Measurements from ENCODE around the gene B4GALNT3. TPM values are rescaled to one million over a fixed set of nuclear protein-coding genes. Genes with fewer than 3 reads are reported as not detected.

Gene B4GALNT3
- total RNA-seq, 4 donors from 2014 or later, result 9.7 to 45.3 (median 18.4) TPM

DNA sequence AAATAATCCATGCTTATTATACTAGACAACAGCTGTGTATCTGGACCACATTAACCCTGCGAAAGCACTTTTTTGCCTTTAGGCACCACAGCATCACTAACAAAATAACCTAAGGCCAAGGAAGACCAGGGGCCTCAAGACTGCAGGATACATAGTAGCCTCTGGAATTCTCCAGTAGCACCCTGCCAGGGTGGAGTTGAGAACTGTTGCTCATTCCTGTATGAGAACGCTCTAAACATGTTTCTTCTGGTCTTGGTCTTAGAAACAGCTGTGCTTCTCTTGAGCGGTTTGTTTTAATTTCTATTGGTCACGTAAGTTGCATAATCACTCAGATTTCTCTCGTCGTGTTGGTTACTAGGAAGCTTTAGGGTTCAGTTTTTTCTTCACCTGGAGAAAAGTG lies 7.9 kb downstream of the B4GALNT3 start:
- Histone ChIP-seq H3K36me3 (no peaks in the 10 kb centered on the region), H3K4me3 (no peak overlapping the region), H3K9me3 (no peaks in the 10 kb centered on the region), H3K4me1 (peaks cover 0 to 3% (median 0%) of the 10 kb centered on the region in 3 donors), H3K27me3 (peaks cover 0 to 9% (median 0%) of the 10 kb centered on the region in 4 donors), H3K27ac (no peak overlapping the region)
- TF ChIP-seq CTCF (IDR thresholded peaks at IDR 0.05), result no peak
- no peak for TF ChIP-seq POLR2A (IDR thresholded peaks at IDR 0.05)
- intact Hi-C loops (cut with DNase I), result no loop called here
- DNase-seq, result no peak
- WGBS, 2 donors, result 28 to 65% methylated on average over 6 of the region's 6 CpGs

DNA sequence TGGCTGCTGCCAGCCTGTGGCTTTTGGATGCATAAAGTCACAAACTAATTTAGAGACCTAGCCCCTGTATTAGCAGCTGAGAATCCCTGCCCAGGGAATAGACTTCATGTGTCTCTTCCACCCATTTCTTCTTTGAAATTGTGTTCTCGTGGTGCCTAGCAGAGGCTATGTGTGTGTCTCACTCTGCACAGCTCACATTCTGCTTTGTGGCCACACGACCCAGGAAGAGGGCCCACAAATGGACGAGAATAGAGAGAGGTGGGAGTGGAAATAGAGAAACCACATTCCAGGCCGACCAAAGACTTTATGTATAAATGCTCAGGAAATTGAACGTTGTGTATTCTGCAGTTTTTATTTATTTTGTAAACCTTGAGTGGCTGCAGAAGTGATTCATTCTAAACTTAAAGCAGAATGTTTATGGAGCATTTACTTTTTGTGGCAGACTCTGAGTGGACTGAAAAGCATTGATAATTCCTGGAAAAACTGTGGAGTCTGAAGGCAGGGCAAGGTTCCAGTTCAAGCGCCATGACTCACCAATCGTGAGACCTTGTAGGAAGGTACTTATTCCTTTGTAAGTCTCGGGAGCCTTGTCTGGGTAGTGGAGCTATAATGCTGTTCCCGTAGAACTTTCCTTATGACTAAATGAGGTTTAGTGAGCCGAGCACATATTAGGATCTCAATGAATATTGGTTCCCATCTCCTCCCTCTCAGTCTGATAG lies 9.1 kb downstream of the B4GALNT3 start:
- peaks cover 0 to 9% (median 0%) of the 10 kb centered on the region in 4 donors for H3K27me3 ChIP-seq
- 43 to 64% methylated on average over 9 to 10 of the region's 10 CpGs for WGBS, 2 donors
- peaks cover 0 to 3% (median 0%) of the 10 kb centered on the region in 3 donors for H3K4me1 ChIP-seq
- H3K4me3 ChIP-seq, result no peak overlapping the region
- no peak overlapping the region for H3K27ac ChIP-seq
- intact Hi-C loops (cut with DNase I), result no loop called here
- TF ChIP-seq CTCF (IDR thresholded peaks at IDR 0.05), result no peak
- TF ChIP-seq POLR2A (IDR thresholded peaks at IDR 0.05), result no peak
- H3K9me3 ChIP-seq, result no peaks in the 10 kb centered on the region
- DNase-seq, result no peak
- H3K36me3 ChIP-seq, result no peaks in the 10 kb centered on the region

GRCh38 chr12:470133-470532 lies 10.4 kb downstream of the B4GALNT3 start:
- WGBS, 2 donors, result 64 to 69% methylated on average over 7 to 10 of the region's 11 CpGs
- no peaks in the 10 kb centered on the region for H3K9me3 ChIP-seq
- no peak overlapping the region for H3K27ac ChIP-seq
- intact Hi-C loops (cut with DNase I), result no loop called here
- H3K36me3 ChIP-seq, result no peaks in the 10 kb centered on the region
- no peak overlapping the region for H3K4me3 ChIP-seq
- peaks cover 0 to 3% (median 0%) of the 10 kb centered on the region in 3 donors for H3K4me1 ChIP-seq
- TF ChIP-seq CTCF (IDR thresholded peaks at IDR 0.05), result no peak
- no peak for TF ChIP-seq POLR2A (IDR thresholded peaks at IDR 0.05)
- DNase-seq, result no peak
- peaks cover 0 to 9% (median 0%) of the 10 kb centered on the region in 4 donors for H3K27me3 ChIP-seq

GRCh38 chr12:473198-473597 lies 13.5 kb downstream of the B4GALNT3 start:
- intact Hi-C loops (cut with DNase I), result no loop called here
- Histone ChIP-seq H3K4me1 (peaks cover 0 to 3% (median 0%) of the 10 kb centered on the region in 3 donors), H3K9me3 (no peaks in the 10 kb centered on the region), H3K27me3 (peaks cover 0 to 14% (median 0%) of the 10 kb centered on the region in 4 donors), H3K36me3 (no peaks in the 10 kb centered on the region), H3K4me3 (no peak overlapping the region), H3K27ac (no peak overlapping the region)
- no peak for DNase-seq
- 67 to 76% methylated on average over 5 of the region's 5 CpGs for WGBS, 2 donors
- TF ChIP-seq CTCF (IDR thresholded peaks at IDR 0.05) (no peak), POLR2A (IDR thresholded peaks at IDR 0.05) (no peak)

GRCh38 chr12:473863-474577 lies 14.3 kb downstream of the B4GALNT3 start:
- Histone ChIP-seq H3K36me3 (no peaks in the 10 kb centered on the region), H3K9me3 (no peaks in the 10 kb centered on the region), H3K27me3 (peaks cover 0 to 14% (median 0%) of the 10 kb centered on the region in 4 donors), H3K4me3 (no peak overlapping the region), H3K27ac (no peak overlapping the region), H3K4me1 (no peaks in the 10 kb centered on the region)
- intact Hi-C loops (cut with DNase I), result no loop called here
- no peak for DNase-seq
- TF ChIP-seq POLR2A (IDR thresholded peaks at IDR 0.05), result no peak
- TF ChIP-seq CTCF (IDR thresholded peaks at IDR 0.05), result no peak
- WGBS, 2 donors, result 73 to 79% methylated on average over 9 of the region's 9 CpGs
